Right ventricle myocardium superior (tissue), 1 donor: ENCODE results near the gene HIC2. TPM values are rescaled to one million over a fixed set of nuclear protein-coding genes. Genes with fewer than 3 reads are reported as not detected.

Experiments used
- total RNA-seq: library from RNA; stranded (reverse); fragmentation: NEBNext Ultra II Directional; extraction: Animal tissue kit (Norgen Biotek cat#: 25700); gene quantifications from one replicate; pipeline ENCODE4 v1.2.1, GENCODE V29; 2021
- donor health status: DM: no; HTN: yes; CAD: no; lungs with severe emphysema.

HIC2 gene
- total RNA-seq, 1 donor from 2014 or later: 1.4 TPM

Other genes with a start within 250 kb of the HIC2 start
- gene RIMBP3B, start 33.6 kb upstream of the HIC2 start, total RNA-seq: not detected
- 0.65 TPM for gene TMEM191C, start 50.0 kb downstream of the HIC2 start, total RNA-seq
- not detected for gene RIMBP3C, start 134.1 kb downstream of the HIC2 start, total RNA-seq
- gene UBE2L3, start 150.3 kb downstream of the HIC2 start, total RNA-seq: 46.7 TPM
- gene YDJC, start 212.7 kb downstream of the HIC2 start, total RNA-seq: 4.5 TPM
- gene CCDC116, start 215.4 kb downstream of the HIC2 start, total RNA-seq: 0.24 TPM
- 20.4 TPM for gene SDF2L1, start 224.9 kb downstream of the HIC2 start, total RNA-seq
- 22.5 TPM for gene PPIL2, start 248.6 kb downstream of the HIC2 start, total RNA-seq